Astrocyte (in vitro differentiated cells and primary cell): ENCODE measurements around the gene TGOLN2. TPM values are rescaled to one million over a fixed set of nuclear protein-coding genes. Genes with fewer than 3 reads are reported as not detected.

Experiments used
- DNase-seq: peaks from one replicate; pipeline ENCODE4 v3.0.0-alpha.2; 2010; ENCODE audit warnings: low read depth
- FAIRE-seq: peaks from 2 replicates; lab custom pipeline; 2011; peaks lifted over from hg19 to GRCh38; lab: Jason Lieb, UNC
- H2AFZ ChIP-seq: 2 replicates; pipeline ENCODE4 v1.6.0; 2012; ENCODE audit warnings: low read depth, low read length, inconsistent platforms
- H3K27ac ChIP-seq: 2 replicates; pipeline ENCODE4 v1.5.1; 2011; ENCODE audit warnings: low read depth, low read length, inconsistent platforms
- H3K27me3 ChIP-seq: 2 replicates; pipeline ENCODE4 v1.6.0; 2011; ENCODE audit warnings: low read length, inconsistent platforms; ENCODE audit not compliant: insufficient read depth
- H3K36me3 ChIP-seq: 2 replicates; pipeline ENCODE4 v1.5.1; 2011; ENCODE audit warnings: low read length, inconsistent platforms; ENCODE audit not compliant: insufficient read depth
- H3K4me1 ChIP-seq: 2 replicates; pipeline ENCODE4 v1.5.1; 2011; ENCODE audit warnings: low read length, inconsistent platforms; ENCODE audit not compliant: insufficient read depth
- H3K4me2 ChIP-seq: 2 replicates; pipeline ENCODE4 v1.6.0; 2012; ENCODE audit warnings: low read length, inconsistent platforms
- H3K4me3 ChIP-seq: 2 replicates; pipeline ENCODE4 v1.5.1; 2011; ENCODE audit warnings: low read depth, mild to moderate bottlenecking, low read length, inconsistent platforms; ENCODE audit not compliant: insufficient read depth
- H3K79me2 ChIP-seq: 2 replicates; pipeline ENCODE4 v1.6.0; 2012; ENCODE audit warnings: mild to moderate bottlenecking, low read length, inconsistent platforms; ENCODE audit not compliant: insufficient read depth
- H3K9ac ChIP-seq: 2 replicates; pipeline ENCODE4 v1.6.0; 2012; ENCODE audit warnings: mild to moderate bottlenecking, low read length, inconsistent platforms
- H3K9me3 ChIP-seq: 2 replicates; pipeline ENCODE4 v1.5.1; 2012; ENCODE audit warnings: low read depth, mild to moderate bottlenecking, low read length, inconsistent platforms; ENCODE audit not compliant: insufficient read depth
- H4K20me1 ChIP-seq: 2 replicates; pipeline ENCODE4 v1.6.0; 2012; ENCODE audit warnings: low read length, inconsistent platforms; ENCODE audit not compliant: insufficient read depth
- H3K27ac Mint-ChIP-seq: one replicate; pipeline ENCODE4 v1.8.0; 2021; ENCODE audit warnings: mild to moderate bottlenecking, mixed read lengths; ENCODE audit not compliant: unreplicated experiment
- H3K27me3 Mint-ChIP-seq: one replicate; pipeline ENCODE4 v1.8.0; 2021; ENCODE audit warnings: low read depth, mixed read lengths; ENCODE audit not compliant: unreplicated experiment
- H3K36me3 Mint-ChIP-seq: one replicate; pipeline ENCODE4 v1.8.0; 2021; ENCODE audit warnings: low read depth, mixed read lengths; ENCODE audit not compliant: unreplicated experiment
- H3K4me1 Mint-ChIP-seq: one replicate; pipeline ENCODE4 v1.8.0; 2021; ENCODE audit warnings: low read depth, mixed read lengths; ENCODE audit not compliant: unreplicated experiment
- H3K4me3 Mint-ChIP-seq: one replicate; pipeline ENCODE4 v1.8.0; 2021; ENCODE audit warnings: mild to moderate bottlenecking, moderate library complexity, mixed read lengths; ENCODE audit not compliant: unreplicated experiment
- H3K9me3 Mint-ChIP-seq: one replicate; pipeline ENCODE4 v1.8.0; 2021; ENCODE audit warnings: mild to moderate bottlenecking, mixed read lengths; ENCODE audit not compliant: unreplicated experiment
- EZH2 ChIP-seq: IDR thresholded peaks from 2 replicates; pipeline ENCODE4 v1.6.1; 2012; ENCODE audit warnings: mild to moderate bottlenecking, low read length, inconsistent platforms; ENCODE audit not compliant: insufficient read depth
- total RNA-seq: library from RNA; stranded (reverse); gene quantifications from 2 replicates; pipeline ENCODE4 v1.2.1, GENCODE V29; 2021
- TF ChIP-seq, protein P1 (sequence below): IDR thresholded peaks from 2 replicates; pipeline ENCODE4 v1.5.1; 2011; ENCODE audit warnings: low read depth, mild to moderate bottlenecking, inconsistent platforms, low read length, moderate library complexity; ENCODE audit not compliant: insufficient read depth

Gene TGOLN2
- total RNA-seq, 1 donor from 2014 or later, result 86.7 TPM

DNA sequence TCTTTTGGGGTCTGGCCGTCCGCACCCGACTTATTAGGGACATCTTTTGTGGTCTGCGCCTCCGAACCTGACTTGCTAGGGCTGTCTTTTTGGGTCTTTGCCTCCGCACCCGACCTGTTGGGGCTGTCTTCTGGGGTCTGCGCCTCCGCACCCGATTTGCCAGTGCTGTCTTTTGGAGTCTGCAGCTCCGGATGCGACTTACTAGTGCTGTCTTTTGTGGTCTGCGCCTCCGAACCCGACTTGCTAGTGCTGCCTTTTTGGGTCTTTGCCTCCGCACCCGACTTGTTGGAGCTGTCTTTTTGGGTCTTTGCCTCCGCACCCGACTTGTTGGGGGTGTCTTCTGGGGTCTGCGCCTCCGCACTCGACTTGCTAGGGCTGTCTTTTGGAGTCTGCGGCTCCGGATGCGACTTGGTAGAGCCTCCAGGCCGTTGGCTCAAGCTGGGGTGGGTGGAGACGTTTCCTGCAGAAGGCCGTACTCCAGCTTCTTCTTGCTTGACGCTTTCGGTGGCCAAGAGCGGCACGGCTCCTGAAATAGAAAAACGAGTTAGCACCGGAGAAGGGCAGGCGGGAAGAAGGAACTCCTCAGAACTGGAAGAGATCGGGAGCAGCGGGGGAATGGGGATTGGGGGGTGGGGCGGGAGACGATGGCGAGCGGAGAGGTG is 498 bp downstream of the TGOLN2 start:
- FAIRE-seq (no peak), DNase-seq (no peak)
- Histone ChIP-seq H3K27ac (peak overlapping the region; percentile 96), H3K9ac (peak overlapping the region; percentile 97), H3K4me3 (peak overlapping the region; percentile 75), H3K4me1 (peaks cover 11% of the 10 kb centered on the region), H2AFZ (peak overlapping the region; percentile 86), H3K9me3 (no peaks in the 10 kb centered on the region), H4K20me1 (peaks cover 48% of the 10 kb centered on the region), H3K79me2 (peaks cover 48% of the 10 kb centered on the region), H3K27me3 (no peaks in the 10 kb centered on the region), H3K4me2 (peak overlapping the region; percentile 89), H3K36me3 (peaks cover 19% of the 10 kb centered on the region)
- H3K27ac Mint-ChIP-seq, result peak overlapping the region; percentile 99
- H3K4me3 Mint-ChIP-seq, result peak overlapping the region; percentile 99
- no peaks in the 10 kb centered on the region for H3K9me3 Mint-ChIP-seq
- H3K4me1 Mint-ChIP-seq, result peaks cover 25% of the 10 kb centered on the region
- peaks cover 17% of the 10 kb centered on the region for H3K36me3 Mint-ChIP-seq
- no peaks in the 10 kb centered on the region for H3K27me3 Mint-ChIP-seq
- TF ChIP-seq EZH2, result no peak
- TF ChIP-seq, protein P1, sequence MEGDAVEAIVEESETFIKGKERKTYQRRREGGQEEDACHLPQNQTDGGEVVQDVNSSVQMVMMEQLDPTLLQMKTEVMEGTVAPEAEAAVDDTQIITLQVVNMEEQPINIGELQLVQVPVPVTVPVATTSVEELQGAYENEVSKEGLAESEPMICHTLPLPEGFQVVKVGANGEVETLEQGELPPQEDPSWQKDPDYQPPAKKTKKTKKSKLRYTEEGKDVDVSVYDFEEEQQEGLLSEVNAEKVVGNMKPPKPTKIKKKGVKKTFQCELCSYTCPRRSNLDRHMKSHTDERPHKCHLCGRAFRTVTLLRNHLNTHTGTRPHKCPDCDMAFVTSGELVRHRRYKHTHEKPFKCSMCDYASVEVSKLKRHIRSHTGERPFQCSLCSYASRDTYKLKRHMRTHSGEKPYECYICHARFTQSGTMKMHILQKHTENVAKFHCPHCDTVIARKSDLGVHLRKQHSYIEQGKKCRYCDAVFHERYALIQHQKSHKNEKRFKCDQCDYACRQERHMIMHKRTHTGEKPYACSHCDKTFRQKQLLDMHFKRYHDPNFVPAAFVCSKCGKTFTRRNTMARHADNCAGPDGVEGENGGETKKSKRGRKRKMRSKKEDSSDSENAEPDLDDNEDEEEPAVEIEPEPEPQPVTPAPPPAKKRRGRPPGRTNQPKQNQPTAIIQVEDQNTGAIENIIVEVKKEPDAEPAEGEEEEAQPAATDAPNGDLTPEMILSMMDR, result no peak

DNA sequence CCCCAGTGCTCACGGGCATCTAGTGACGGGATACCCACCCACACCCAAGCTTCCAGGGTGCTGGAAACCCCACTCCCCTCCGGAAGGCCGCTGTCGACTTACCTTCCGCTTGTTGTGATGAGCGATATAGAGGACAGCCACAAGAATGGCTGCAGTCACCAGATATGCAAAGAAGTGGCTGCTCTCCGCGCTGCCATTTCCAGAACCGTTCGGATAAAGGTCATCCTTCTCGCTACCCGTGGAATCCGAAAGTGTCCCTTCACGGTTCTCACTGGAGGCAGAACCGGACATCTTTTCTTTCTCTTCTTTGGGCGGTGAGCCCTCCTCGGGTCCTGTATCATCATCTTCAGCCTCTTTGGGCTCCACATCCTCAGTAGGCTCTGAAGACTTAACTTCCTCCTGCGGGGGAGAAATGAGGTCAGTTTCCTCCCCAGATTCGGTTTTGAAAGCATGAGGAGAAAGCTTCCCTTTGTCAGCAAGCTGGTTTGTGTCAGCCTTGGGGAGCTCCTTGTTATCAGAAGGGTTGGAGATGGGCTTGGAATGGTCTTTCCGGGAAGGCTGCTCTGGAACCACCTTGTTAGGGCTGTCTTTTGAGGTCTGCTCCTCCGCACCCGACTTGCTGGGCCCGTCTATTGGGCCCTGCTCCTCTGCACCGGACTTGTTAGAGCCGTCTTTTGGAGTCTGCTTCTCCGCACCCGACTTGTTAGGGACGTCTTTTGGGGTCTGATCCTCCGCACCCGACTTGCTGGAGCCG is 1.2 kb downstream of the TGOLN2 start:
- peak overlapping the region; percentile 97 for H3K9ac ChIP-seq
- H3K4me2 ChIP-seq, result peak overlapping the region; percentile 89
- H3K36me3 ChIP-seq, result peaks cover 26% of the 10 kb centered on the region
- H3K79me2 ChIP-seq, result peaks cover 55% of the 10 kb centered on the region
- H3K4me3 ChIP-seq, result peak overlapping the region; percentile 75
- FAIRE-seq (no peak), DNase-seq (no peak)
- Mint-ChIP-seq H3K36me3 (peaks cover 21% of the 10 kb centered on the region), H3K4me1 (peaks cover 25% of the 10 kb centered on the region), H3K4me3 (peak overlapping the region; percentile 99), H3K27ac (peak overlapping the region; percentile 81), H3K9me3 (no peaks in the 10 kb centered on the region), H3K27me3 (no peaks in the 10 kb centered on the region)
- no peaks in the 10 kb centered on the region for H3K27me3 ChIP-seq
- TF ChIP-seq, protein P1, result no peak
- no peak for TF ChIP-seq EZH2
- H3K4me1 ChIP-seq, result peaks cover 11% of the 10 kb centered on the region
- peak overlapping the region; percentile 96 for H3K27ac ChIP-seq
- H3K9me3 ChIP-seq, result no peaks in the 10 kb centered on the region
- H2AFZ ChIP-seq, result no peak overlapping the region
- peaks cover 55% of the 10 kb centered on the region for H4K20me1 ChIP-seq
